ENCODE data around the gene HSPB8.

The HSPB8 gene

DNA sequence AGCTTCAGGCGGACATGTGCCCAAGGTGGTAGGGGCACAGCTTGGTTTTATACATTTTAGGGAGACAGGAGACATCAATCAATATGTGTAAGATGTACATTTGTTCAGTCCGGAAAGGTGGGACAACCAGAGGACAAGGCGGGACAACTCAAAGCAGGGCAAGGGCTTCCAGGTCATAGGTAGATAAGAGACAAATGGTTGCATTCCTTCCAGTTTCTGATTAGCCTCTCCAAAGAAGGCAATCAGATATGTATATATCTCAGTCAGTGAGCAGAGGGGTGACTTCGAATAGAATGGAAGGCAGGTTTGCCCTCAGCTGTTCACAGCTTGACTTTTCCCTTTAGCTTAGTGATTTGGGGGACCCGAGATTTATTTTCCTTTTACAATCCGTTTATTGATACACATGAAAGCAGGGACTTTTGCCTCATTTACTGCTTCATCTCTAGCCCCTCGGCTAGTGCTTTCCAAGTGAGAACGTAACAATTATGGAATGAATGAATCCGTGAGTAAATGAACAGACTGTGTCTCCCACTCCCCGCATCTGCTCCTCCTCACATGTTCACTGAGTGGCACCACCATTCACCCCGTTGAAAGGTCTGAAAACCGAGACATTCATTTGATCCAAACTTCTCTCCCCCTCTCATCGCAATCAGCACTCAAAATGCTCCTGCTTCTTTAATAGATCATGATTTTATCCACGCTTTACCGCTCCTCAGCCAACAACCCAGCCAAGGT lies 6.9 kb upstream of the HSPB8 start:
- no peak for DNase-seq

DNA sequence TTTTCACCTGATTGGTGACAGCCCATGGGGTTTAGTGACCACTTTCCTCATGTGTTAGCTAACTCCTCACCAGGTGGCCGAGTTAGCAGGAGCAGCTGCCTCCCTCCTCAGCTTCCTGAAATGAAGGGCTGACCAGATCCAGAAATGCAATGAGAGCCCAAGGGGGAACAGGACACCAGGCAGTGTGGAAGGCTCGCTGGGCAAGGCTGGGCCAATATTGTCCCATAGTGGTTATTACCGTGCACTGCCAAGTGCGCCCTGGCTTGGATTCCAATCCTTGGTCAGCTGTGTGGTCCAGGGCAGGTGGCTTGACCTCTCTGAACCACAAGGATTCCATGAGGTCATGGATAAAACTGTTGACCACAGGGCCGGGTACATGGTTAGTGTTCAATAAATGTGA lies 3.6 kb upstream of the HSPB8 start:
- no peak for DNase-seq

DNA sequence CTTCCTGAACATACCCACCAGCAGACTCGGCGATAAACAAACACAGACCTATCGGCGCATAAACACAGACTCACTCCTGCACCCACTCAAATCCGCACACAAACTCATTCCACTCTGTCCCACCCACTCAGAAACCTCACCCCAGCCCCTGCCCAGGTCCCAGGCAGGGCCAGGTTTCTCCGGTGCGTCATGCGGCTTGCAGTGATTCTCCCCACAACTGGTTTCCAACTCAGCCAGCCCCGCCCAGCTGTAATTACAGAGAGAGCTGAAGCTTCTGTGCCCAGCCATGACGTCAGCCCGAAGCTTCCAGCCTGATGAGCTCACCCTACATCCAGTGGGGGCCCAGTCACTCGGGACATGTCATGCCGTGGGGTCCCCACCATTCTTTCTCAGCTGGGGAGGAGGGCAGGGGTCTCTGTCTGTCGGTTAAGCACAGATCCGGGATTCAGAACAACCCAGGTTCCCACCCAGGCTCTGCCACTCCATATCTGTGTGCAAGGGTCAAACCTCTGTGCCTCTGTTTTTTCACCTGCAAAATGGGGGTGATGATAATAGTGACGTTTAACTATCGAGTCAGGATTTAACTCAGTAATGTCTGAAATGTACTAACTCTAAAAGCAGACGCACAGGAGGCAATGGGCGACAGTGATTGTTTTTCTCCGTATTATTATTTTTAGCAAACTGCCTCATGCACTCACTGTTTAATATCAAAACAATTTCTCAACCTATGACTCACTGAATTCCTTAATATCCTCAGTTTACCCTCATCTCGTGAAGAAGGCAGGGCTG lies 2.3 kb upstream of the HSPB8 start:
- peak; percentile 26 for DNase-seq

- no peak for DNase-seq
These were observed 1.7 kb upstream of the HSPB8 start for GRCh38 chr12:119177056-119177325.

GRCh38 chr12:119177724-119178380 lies 879 bp upstream of the HSPB8 start:
- no peak for DNase-seq

- DNase-seq = peak; percentile 47 to 61
These were observed 747 bp downstream of the HSPB8 start for GRCh38 chr12:119179335-119180021.

- DNase-seq = no peak
These were observed 1.8 kb downstream of the HSPB8 start for GRCh38 chr12:119180380-119181040.

DNA sequence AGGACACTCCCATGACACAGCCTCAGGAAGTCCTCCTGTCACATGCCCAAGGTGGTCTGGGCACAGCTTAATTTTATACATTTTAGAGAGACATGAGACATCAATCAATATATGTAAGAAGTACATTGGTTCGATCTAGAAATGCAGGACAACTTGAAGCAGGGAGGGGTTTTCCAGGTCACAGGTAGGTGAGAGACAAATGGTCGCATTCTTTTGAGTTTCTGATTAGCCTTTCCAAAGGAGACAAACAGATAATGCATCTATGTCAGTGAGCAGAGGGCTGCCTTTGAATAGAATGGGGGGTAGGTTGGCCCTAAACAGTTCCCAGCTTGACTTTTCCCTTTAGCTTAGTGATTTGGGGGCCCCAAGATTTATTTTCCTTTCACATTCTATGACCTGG lies 2.5 kb downstream of the HSPB8 start:
- DNase-seq = no peak

DNA sequence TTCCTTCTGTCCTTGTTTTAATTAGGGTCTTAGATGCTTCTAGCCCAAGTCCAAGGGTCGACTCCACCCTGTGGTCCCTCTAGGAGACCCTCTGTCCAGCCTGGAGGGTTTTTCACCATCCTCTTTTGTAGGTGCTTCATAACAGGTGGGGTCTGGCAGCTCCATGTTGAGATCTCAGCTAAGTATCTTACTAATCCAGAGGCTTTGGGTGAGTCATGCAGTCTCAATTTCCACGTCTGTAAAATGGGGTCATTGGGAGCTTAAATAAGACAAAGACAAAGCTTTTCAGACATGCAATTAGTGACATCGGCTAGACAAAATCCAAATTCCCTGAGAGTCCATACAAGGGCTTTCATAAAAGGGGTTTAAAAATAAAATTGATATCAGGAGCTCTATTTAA lies 3.2 kb downstream of the HSPB8 start:
- DNase-seq = no peak

DNA sequence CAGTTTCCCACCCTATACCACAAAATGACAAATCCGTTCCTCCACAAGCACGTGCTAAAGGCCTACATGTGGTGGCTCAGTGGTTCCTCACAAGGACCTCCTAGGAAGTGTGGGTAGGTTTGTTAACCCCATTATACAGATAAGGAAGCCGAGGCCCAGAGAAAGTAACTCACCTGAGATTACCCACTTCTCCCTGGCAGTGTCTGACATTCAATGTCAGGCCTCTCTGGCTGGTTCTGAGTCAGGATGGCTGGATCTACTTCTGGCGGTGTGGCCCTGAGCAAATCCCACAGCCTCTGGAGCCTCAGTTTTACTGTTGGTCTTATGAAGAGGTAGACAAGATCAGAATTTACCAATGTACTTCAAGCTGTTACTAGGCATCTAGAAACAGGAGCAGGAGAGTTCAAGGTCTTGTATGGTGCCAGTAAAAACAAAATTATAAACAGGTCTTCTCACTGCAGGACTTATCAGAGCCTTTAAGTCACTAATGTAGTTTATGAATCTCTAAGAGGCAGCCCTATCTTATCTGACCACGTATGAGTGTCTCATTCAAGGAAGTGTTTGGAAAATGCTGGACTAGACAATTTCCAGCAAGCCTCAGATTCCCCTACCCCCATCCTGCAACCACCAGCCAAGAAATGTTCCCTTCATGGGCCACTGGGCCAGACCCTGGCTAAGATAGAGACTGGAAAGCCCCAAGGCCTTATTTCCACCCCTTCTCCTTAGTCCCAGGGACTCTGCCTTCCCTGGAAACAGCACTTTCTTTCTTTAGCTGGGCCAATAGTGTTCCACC lies 4.2 kb downstream of the HSPB8 start:
- DNase-seq = no peak

- no peak for DNase-seq
These were observed 5.4 kb downstream of the HSPB8 start for GRCh38 chr12:119183942-119184695.

- DNase-seq = no peak
These were observed 16.5 kb downstream of the HSPB8 start for GRCh38 chr12:119195256-119195655.

DNA sequence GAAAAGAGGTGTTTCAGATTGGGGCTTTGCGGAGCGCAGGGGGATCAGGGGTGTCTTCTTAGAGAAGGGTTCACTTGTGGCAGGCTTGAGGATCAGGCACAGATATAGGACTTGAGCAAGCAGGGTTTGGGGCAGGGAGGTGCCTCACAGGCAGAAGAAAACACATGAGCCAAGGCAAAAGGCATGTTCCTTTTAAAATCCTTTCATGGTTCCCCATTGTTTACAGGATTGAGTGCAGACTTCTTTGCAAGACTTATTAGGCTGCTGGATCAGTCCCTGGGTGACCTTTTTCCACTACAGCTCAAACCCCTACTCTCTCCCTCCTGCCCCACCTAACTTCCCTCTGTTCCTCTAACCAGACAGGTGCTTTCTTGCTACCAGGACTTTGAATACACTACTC lies 19.7 kb downstream of the HSPB8 start:
- no peak for DNase-seq

- DNase-seq = no peak
These were observed 21.9 kb downstream of the HSPB8 start for GRCh38 chr12:119200601-119201000.

DNA sequence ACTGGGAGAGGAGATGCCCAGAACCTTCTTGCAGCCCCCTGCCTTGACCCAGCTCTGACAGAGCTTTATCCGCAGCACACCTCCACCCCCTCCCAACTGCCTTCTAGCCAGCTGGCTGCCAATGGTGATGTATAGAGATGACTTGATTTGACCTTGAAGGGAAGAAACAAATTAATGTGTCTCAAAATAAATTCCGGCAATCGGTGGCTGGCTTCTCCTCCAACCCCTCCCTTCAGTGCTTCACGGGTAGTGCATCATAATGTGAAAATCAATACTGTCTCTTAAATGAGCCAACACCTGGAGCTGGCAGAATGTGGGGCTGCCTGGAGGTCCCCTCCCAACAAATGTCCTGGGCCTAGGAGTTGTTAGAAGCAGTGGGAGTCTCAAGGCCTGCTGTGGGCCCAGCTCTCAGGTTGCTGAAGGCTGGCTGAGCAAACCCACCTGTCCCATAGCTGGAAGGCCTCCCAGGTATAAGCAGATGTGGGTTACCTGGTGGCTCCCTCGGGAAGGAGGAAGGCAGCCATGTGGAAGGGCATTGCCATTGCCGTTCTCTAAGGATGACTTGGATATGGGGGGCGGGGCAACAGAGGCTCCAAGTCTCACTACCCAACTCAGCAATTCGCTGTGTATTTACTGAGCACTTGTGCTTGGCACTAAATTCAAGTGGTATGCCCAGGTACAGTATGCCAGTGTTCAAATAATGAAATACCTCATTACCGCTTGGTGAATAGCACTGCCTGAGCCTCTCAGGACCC lies 23.2 kb downstream of the HSPB8 start:
- no peak for DNase-seq

GRCh38 chr12:119202544-119202943 lies 23.8 kb downstream of the HSPB8 start:
- no peak for DNase-seq

DNA sequence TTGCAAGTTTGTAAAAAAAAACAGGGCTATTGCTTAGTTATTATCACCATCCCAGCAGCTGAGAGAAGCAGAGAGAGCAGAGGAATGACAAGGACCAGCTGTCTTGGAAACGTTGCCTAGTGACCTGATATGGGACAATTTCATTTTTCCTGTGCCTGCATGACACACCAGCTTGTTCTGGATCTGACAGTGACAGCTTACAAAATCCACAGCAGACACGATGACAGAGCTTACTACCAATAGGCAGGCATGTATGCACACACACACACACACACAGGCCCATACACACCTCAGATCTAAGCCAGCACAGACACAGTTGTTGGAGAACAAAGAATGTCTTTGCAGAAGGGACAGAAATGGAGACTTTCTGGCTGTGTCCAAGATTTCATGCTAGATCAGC lies 25.4 kb downstream of the HSPB8 start:
- no peak for DNase-seq

- DNase-seq = no peak
These were observed 26.0 kb downstream of the HSPB8 start for GRCh38 chr12:119204671-119205285.

DNA sequence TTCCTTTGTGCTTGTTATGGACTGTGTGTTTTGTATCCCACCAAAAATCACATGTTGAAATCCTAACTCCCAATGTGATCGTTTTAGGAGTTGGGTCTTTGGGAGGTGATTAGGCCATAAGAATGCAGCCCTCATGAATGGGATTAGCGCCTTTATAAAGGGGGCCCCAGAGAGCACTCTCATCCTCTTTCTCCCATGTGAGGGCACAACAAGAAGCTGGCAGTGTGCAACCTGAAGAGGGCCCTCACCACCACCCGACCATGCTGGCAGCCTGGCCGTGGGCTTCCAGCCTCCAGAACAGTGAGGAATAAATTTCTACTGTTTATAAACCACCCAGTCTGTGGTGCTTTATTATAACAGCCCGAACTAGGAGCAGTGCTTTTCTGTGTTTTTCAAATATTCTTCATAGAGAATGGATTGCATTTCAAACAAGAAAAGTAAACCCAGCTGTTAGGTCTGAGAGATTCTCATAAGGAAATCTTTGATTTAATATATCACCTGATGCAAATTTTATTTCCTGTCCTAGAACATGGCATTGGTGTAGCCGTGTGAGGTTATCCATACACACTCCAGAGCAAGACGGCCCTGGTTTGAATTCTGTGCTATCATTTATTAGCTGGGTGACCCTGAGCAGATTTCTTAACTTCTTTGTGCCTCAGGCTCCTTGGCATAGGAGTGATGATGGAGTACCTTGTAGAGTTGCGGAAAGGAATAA lies 27.8 kb downstream of the HSPB8 start:
- no peak for DNase-seq
